Subcutaneous abdominal adipose tissue (tissue), 5 donors: ENCODE results near the gene CECR2.

Experiments used
- H3K27ac ChIP-seq: one replicate; pipeline ENCODE4 v1.7.0; 2013; ENCODE audit warnings: low read depth, mild to moderate bottlenecking, inconsistent platforms, low read length, moderate library complexity
- H3K27me3 ChIP-seq, 5 donors: one replicate each; pipeline ENCODE4 v1.7.0; 2013; ENCODE audit warnings: low read length in 5 of 5, inconsistent platforms in 1 of 5; ENCODE audit not compliant: control insufficient read depth in 5 of 5, insufficient read depth in 4 of 5
- H3K36me3 ChIP-seq, 5 donors: one replicate each; pipeline ENCODE4 v1.7.0; 2013; ENCODE audit warnings: low read length in 5 of 5; ENCODE audit not compliant: control insufficient read depth in 5 of 5, insufficient read depth in 5 of 5
- H3K4me1 ChIP-seq, 5 donors: one replicate each; pipeline ENCODE4 v1.7.0; 2013; ENCODE audit warnings: low read length in 5 of 5, mild to moderate bottlenecking in 3 of 5, moderate library complexity in 1 of 5; ENCODE audit not compliant: control insufficient read depth in 5 of 5, insufficient read depth in 5 of 5
- H3K4me3 ChIP-seq, 5 donors: one replicate each; pipeline ENCODE4 v1.7.0; 2013; ENCODE audit warnings: low read length in 5 of 5, low read depth in 1 of 5
- H3K9ac ChIP-seq, 5 donors: one replicate each; pipeline ENCODE4 v1.7.0; 2013; ENCODE audit warnings: low read length in 5 of 5, mild to moderate bottlenecking in 4 of 5, moderate library complexity in 3 of 5
- H3K9me3 ChIP-seq, 5 donors: one replicate each; pipeline ENCODE4 v1.7.0; 2013; ENCODE audit warnings: low read length in 5 of 5; ENCODE audit not compliant: control insufficient read depth in 5 of 5
- donor health status: healthy.
- donor health status: healthy.
- donor health status: healthy.
- donor health status: healthy.
- donor health status: healthy.

Gene CECR2

GRCh38 chr22:17580441-17581031 lies 211.3 kb downstream of the CECR2 start:
- no peaks in the 10 kb centered on the region for H3K27me3 ChIP-seq
- H3K9ac ChIP-seq = no peak overlapping the region
- H3K36me3 ChIP-seq = peaks cover 0 to 11% (median 5%) of the 10 kb centered on the region in 5 donors
- no peak overlapping the region for H3K4me3 ChIP-seq
- no peak overlapping the region for H3K27ac ChIP-seq
- H3K4me1 ChIP-seq = peaks cover 0 to 5% (median 3%) of the 10 kb centered on the region in 5 donors
- H3K9me3 ChIP-seq = no peaks in the 10 kb centered on the region

DNA sequence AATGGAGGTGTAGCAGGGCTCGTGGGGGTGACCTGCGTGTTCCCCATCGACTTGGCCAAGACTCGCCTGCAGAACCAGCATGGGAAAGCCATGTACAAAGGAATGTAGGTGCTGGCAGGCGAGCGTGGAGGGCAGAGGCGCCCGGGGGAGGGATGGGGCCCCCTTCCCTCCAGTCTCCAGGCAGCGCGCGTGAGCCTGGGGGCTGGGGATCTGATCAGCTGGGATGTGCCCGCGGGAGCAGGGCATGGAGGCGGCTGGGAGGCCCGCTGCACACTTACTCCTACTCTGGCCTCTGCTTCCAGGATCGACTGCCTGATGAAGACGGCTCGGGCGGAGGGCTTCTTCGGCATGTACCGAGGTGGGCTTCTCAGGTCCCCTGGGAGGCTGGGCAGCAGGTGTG lies 211.8 kb downstream of the CECR2 start:
- Histone ChIP-seq H3K4me1 (peaks cover 0 to 5% (median 3%) of the 10 kb centered on the region in 5 donors), H3K9me3 (no peaks in the 10 kb centered on the region), H3K27me3 (no peaks in the 10 kb centered on the region), H3K4me3 (no peak overlapping the region), H3K36me3 (peaks cover 0 to 11% (median 5%) of the 10 kb centered on the region in 5 donors), H3K9ac (no peak overlapping the region), H3K27ac (no peak overlapping the region)

DNA sequence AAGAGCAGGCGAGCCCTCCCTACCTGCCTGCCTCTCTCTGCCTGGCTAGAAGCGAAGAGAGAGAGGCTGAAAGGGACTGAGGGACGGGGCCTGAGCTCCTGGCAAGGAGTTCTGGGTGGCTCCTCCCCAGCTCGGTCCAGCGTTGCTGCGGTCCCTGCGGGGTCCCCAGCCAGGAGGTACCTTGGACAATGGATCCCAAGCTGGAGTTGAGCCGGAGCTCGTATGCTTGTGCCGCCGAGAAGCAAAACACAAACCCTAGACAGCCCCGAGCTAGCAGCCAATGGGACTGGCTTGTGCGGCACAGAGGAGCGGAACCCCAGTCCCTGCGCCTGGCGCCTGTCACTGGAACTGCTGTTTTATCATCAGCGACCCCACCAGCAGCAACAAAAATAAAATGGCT lies 212.4 kb downstream of the CECR2 start:
- peaks cover 0 to 11% (median 5%) of the 10 kb centered on the region in 5 donors for H3K36me3 ChIP-seq
- H3K4me3 ChIP-seq = no peak overlapping the region
- no peak overlapping the region for H3K9ac ChIP-seq
- no peaks in the 10 kb centered on the region for H3K27me3 ChIP-seq
- H3K4me1 ChIP-seq = peaks cover 0 to 5% (median 0%) of the 10 kb centered on the region in 5 donors
- H3K9me3 ChIP-seq = no peaks in the 10 kb centered on the region
- H3K27ac ChIP-seq = no peak overlapping the region

GRCh38 chr22:17583151-17583550 lies 213.9 kb downstream of the CECR2 start:
- Histone ChIP-seq H3K4me3 (no peak overlapping the region), H3K9ac (no peak overlapping the region), H3K27me3 (no peaks in the 10 kb centered on the region), H3K4me1 (peaks cover 0 to 1% (median 0%) of the 10 kb centered on the region in 5 donors), H3K36me3 (peaks cover 0 to 19% (median 16%) of the 10 kb centered on the region in 5 donors), H3K9me3 (no peaks in the 10 kb centered on the region), H3K27ac (no peak overlapping the region)

DNA sequence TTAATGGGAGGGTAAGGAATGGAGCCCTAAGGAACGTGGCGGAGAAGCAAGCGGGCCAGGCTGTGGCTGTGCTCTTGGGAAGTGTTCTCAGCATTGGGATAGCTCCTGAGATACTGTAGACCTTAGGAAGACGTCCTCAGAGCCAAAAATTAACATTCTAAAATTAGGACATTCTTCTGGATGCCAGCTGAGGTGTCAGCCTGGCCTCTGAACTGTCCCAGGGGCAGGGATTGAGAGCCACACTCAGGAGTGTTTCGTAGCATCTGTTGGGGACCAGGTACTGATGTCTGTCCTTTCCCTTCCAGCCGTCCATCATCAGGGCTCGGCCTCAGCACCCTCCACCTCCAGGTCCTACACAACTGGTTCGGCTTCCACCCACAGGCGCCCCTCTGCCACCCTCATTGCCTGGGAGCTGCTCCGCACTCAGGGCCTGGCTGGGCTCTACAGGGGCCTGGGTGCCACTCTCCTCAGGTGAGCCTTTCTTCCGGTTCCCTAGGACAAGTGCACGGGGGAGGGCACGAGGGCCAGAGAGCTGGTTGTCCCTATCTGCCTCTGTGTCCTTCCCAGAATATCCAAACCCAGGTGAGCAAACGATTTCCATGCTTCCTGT lies 217.7 kb downstream of the CECR2 start:
- Histone ChIP-seq H3K4me3 (no peak overlapping the region), H3K27ac (no peak overlapping the region), H3K9me3 (no peaks in the 10 kb centered on the region), H3K4me1 (no peaks in the 10 kb centered on the region), H3K36me3 (peaks cover 0 to 42% (median 38%) of the 10 kb centered on the region in 5 donors), H3K27me3 (no peaks in the 10 kb centered on the region), H3K9ac (no peak overlapping the region)

DNA sequence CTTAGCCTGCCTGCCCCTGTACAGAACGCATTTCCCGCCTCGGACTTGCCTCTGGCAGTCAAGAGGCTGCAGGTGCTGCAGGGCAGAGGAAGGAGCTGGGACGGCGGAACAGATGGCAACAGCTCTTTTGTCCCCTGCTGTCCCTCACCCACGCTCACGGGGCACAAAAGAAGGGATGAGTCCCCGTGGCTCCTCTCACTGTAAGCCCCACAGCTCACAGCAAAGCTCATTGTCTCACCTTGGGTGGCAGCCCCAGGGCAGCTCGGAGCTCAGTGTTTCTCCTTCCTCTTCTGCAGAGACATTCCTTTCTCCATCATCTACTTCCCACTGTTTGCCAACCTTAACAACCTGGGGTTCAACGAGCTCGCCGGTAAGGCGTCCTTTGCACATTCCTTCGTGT lies 218.4 kb downstream of the CECR2 start:
- Histone ChIP-seq H3K4me1 (no peaks in the 10 kb centered on the region), H3K9ac (no peak overlapping the region), H3K4me3 (no peak overlapping the region), H3K9me3 (no peaks in the 10 kb centered on the region), H3K27ac (no peak overlapping the region), H3K27me3 (no peaks in the 10 kb centered on the region), H3K36me3 (peaks cover 0 to 49% (median 44%) of the 10 kb centered on the region in 5 donors)

- Histone ChIP-seq H3K9me3 (no peaks in the 10 kb centered on the region), H3K27ac (no peak overlapping the region), H3K27me3 (no peaks in the 10 kb centered on the region), H3K36me3 (peaks cover 5 to 52% (median 46%) of the 10 kb centered on the region in 5 donors), H3K4me3 (no peak overlapping the region), H3K4me1 (no peaks in the 10 kb centered on the region), H3K9ac (no peak overlapping the region)
Measured at GRCh38 chr22:17588606-17589005, 219.3 kb downstream of the CECR2 start.

DNA sequence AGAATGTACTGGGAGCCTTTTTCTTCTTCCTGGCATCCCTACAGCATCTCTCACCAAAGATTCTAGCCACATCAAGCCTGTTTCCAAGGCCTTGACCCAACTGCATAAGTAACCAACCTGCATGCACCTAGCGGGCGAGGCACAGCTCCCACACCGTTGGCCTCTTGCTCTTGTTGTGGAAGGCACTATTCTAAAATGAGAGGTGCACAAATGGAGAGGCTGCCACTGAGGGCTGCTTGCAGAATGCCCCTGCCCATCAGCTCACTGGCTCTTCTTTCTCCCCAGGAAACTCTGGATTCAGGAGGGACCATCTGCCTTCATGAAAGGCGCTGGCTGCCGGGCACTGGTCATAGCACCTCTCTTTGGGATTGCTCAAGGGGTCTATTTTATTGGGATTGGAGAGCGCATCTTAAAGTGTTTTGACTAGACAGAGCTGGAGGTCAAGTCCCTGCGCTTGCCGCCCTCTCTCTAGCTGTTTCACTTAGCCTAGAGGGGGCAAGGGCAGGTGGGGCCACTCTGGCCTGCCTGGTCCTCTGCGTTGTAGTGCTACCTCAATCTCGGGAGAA lies 220.6 kb downstream of the CECR2 start:
- Histone ChIP-seq H3K4me1 (no peaks in the 10 kb centered on the region), H3K27me3 (no peaks in the 10 kb centered on the region), H3K4me3 (no peak overlapping the region), H3K36me3 (peaks cover 14 to 65% (median 59%) of the 10 kb centered on the region in 5 donors), H3K9me3 (no peaks in the 10 kb centered on the region), H3K27ac (no peak overlapping the region), H3K9ac (no peak overlapping the region)

DNA sequence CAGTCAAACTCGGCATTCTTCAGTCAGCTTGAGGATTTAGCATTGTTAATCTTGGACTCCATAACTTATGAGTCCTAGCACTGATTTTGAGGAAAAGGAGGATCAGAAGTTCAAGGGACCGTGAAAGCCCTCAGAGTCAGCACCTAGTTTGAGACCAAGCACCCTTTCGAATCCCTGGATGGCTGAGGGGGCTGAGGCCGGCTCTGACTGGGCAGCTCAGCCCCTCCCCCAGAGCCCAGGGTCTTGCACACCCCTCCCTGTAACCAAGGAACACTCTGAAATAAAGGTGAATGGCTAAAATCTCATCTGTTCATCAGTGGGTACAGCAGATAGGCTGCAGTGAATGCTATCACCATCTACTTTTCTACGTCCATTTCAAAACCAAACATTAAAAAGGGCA lies 221.3 kb downstream of the CECR2 start:
- Histone ChIP-seq H3K27me3 (no peaks in the 10 kb centered on the region), H3K9me3 (no peaks in the 10 kb centered on the region), H3K27ac (no peak overlapping the region), H3K36me3 (peaks cover 14 to 72% (median 65%) of the 10 kb centered on the region in 5 donors), H3K4me3 (no peak overlapping the region), H3K9ac (no peak overlapping the region), H3K4me1 (no peaks in the 10 kb centered on the region)

DNA sequence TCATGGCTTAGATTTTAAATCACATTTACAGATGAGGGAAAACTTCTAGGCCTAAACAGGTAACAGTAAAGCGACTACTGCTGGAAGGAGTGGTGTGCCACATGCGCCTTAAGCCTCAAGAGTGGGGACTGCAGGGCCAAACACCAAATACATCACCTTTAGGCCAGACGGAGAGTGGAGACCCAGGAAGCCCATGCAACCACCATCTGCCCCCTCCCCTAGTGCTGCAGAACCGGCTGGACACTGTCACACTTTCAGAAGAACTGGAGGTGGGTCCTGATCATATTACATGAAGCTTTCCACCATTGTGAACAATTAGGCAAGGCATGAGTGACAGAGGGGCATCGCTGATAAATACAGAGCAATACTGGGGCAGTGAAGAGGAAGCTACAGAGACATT lies 222.9 kb downstream of the CECR2 start:
- H3K27ac ChIP-seq = no peak overlapping the region
- no peaks in the 10 kb centered on the region for H3K4me1 ChIP-seq
- H3K36me3 ChIP-seq = peaks cover 19 to 87% (median 76%) of the 10 kb centered on the region in 5 donors
- no peaks in the 10 kb centered on the region for H3K9me3 ChIP-seq
- no peak overlapping the region for H3K4me3 ChIP-seq
- H3K27me3 ChIP-seq = no peaks in the 10 kb centered on the region
- no peak overlapping the region for H3K9ac ChIP-seq
